ENCODE results near the gene PTPRK. TPM values are rescaled to one million over a fixed set of nuclear protein-coding genes. Genes with fewer than 3 reads are reported as not detected.

PTPRK gene
- total and polyA plus RNA-seq, 10 of the 15 experiments (the other 5 are each of a cell fraction or from before 2014, with no cell fraction given) = 0.23 to 1.9 (median 0.55) TPM

DNA sequence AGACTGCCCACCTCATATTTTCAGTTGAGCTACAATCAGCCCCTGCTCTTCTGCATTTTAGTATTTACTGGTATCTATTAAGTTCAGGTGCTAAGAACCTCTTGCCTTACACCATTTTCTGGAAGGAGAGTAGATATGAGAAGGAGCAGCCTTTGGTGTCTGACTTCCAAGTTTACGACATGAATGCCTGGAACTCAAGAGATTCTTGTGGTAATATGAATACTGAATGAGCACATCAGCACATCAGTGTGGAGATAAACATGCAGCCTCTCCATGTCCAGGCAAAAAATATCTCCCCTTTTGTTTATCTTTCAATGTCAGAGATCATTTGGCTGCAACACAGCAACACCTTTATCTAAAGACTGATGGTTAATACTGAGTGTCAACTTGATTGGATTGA, 553.8 kb downstream of the PTPRK start:
- Histone ChIP-seq H3K9me3 (replicated peaks; ENCODE audit: control insufficient read depth, insufficient read depth, low read length) (no peaks in the 10 kb centered on the region), H3K4me1 (ENCODE audit: control insufficient read depth, insufficient read depth, low read length) (no peaks in the 10 kb centered on the region), H3K79me2 (ENCODE audit: control insufficient read depth, insufficient read depth, low read length) (no peaks in the 10 kb centered on the region), H4K20me1 (ENCODE audit: control insufficient read depth, insufficient read depth) (no peaks in the 10 kb centered on the region), H3K4me3 (no peak overlapping the region), H2AFZ (ENCODE audit: control insufficient read depth, low read depth, low read length) (no peak overlapping the region), H3K27ac (ENCODE audit: control insufficient read depth, insufficient read depth) (no peak overlapping the region), H3K4me2 (ENCODE audit: control insufficient read depth, insufficient read depth) (no peak overlapping the region), H3K27me3 (replicated peaks in 1 of 2; ENCODE audit: control insufficient read depth in 2 of 2, insufficient read depth in 2 of 2, low read length in 1 of 2) (no peaks in the 10 kb centered on the region), H3K9ac (ENCODE audit: control insufficient read depth, insufficient read depth, low read length) (no peak overlapping the region), H3K36me3 (ENCODE audit: control insufficient read depth in 2 of 2, insufficient read depth in 2 of 2, low read length in 1 of 2) (no peaks in the 10 kb centered on the region)
- ChIA-PET CTCF (no interaction called here), SMC1A (ENCODE audit: uncharacterized antibody, unreplicated experiment) (no interaction called here), POLR2A (no interaction called here), RAD21 (ENCODE audit: unreplicated experiment) (no interaction called here)
- ATAC-seq (no peak), DNase-seq (ENCODE audit: low read depth, low spot score) (no peak), FAIRE-seq (no peak)
- 6% methylated on average over 1 of the region's 1 CpG for WGBS (ENCODE audit: insufficient coverage, insufficient replicate concordance, low lambda C conversion rate, missing lambda C conversion rate)
- in situ Hi-C loops (cut with MboI) (no loop called here), intact Hi-C loops (cut with micrococcal nuclease; ENCODE audit: unreplicated experiment) (no loop called here)
- BruUV-seq (replicated peaks) = no TSS peak
- TF ChIP-seq LARP7 (IDR thresholded peaks at IDR 0.05) (no peak), PAX8 (IDR thresholded peaks at IDR 0.05) (no peak), KLF5 (IDR thresholded peaks at IDR 0.05; ENCODE audit: partially characterized antibody) (no peak), NFYA (IDR thresholded peaks at IDR 0.05; ENCODE audit: borderline replicate concordance, low read depth, low read length) (no peak), TCF7 (IDR thresholded peaks at IDR 0.05; ENCODE audit: borderline replicate concordance) (no peak)
- TF ChIP-seq, protein P1, sequence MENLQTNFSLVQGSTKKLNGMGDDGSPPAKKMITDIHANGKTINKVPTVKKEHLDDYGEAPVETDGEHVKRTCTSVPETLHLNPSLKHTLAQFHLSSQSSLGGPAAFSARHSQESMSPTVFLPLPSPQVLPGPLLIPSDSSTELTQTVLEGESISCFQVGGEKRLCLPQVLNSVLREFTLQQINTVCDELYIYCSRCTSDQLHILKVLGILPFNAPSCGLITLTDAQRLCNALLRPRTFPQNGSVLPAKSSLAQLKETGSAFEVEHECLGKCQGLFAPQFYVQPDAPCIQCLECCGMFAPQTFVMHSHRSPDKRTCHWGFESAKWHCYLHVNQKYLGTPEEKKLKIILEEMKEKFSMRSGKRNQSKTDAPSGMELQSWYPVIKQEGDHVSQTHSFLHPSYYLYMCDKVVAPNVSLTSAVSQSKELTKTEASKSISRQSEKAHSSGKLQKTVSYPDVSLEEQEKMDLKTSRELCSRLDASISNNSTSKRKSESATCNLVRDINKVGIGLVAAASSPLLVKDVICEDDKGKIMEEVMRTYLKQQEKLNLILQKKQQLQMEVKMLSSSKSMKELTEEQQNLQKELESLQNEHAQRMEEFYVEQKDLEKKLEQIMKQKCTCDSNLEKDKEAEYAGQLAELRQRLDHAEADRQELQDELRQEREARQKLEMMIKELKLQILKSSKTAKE (IDR thresholded peaks at IDR 0.05; ENCODE audit: low read depth, poor library complexity, severe bottlenecking) = no peak
- TF ChIP-seq, protein P2, sequence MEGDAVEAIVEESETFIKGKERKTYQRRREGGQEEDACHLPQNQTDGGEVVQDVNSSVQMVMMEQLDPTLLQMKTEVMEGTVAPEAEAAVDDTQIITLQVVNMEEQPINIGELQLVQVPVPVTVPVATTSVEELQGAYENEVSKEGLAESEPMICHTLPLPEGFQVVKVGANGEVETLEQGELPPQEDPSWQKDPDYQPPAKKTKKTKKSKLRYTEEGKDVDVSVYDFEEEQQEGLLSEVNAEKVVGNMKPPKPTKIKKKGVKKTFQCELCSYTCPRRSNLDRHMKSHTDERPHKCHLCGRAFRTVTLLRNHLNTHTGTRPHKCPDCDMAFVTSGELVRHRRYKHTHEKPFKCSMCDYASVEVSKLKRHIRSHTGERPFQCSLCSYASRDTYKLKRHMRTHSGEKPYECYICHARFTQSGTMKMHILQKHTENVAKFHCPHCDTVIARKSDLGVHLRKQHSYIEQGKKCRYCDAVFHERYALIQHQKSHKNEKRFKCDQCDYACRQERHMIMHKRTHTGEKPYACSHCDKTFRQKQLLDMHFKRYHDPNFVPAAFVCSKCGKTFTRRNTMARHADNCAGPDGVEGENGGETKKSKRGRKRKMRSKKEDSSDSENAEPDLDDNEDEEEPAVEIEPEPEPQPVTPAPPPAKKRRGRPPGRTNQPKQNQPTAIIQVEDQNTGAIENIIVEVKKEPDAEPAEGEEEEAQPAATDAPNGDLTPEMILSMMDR (IDR thresholded peaks at IDR 0.05 in 2 of 3, conservative IDR thresholded peaks at IDR 0.05 in 1 of 3; ENCODE audit: control insufficient read depth in 2 of 3, extremely low read depth in 1 of 3, insufficient read depth in 1 of 3, low read depth in 3 of 3, low read length in 3 of 3) = no peak

Measured in GM12878 (cell line).